HCT116 (cell line): ENCODE measurements around the gene FHIT.

Experiments
- CBX3 ChIP-seq: IDR thresholded peaks from 2 replicates; pipeline ENCODE4 v1.6.1; 2012; ENCODE audit warnings: low read depth
- CEBPB ChIP-seq: IDR thresholded peaks from 2 replicates; pipeline ENCODE4 v1.6.1; 2012; ENCODE audit warnings: low read depth
- EGR1 ChIP-seq: IDR thresholded peaks from 2 replicates; pipeline ENCODE4 v1.6.1; 2012; ENCODE audit warnings: low read depth
- EZH2phosphoT487 ChIP-seq: fragments of 200-600 bp; IDR thresholded peaks from 2 replicates; pipeline ENCODE4 v1.6.1; 2018; ENCODE audit warnings: antibody characterized with exemption, borderline replicate concordance
- FOSL1 ChIP-seq: IDR thresholded peaks from 2 replicates; pipeline ENCODE4 v1.6.1; 2012; ENCODE audit warnings: low read depth
- POLR2A ChIP-seq: IDR thresholded peaks from 2 replicates; pipeline ENCODE4 v1.7.0; 2011; ENCODE audit warnings: borderline replicate concordance; ENCODE audit not compliant: insufficient read depth, insufficient read length; ENCODE audit errors: extremely low read depth
- POLR2AphosphoS5 ChIP-seq: IDR thresholded peaks from 2 replicates; pipeline ENCODE4 v1.6.1; 2011; ENCODE audit warnings: mild to moderate bottlenecking, low read depth, low read length, moderate library complexity
- RAD21 ChIP-seq: IDR thresholded peaks from 2 replicates; pipeline ENCODE4 v1.6.1; 2012; ENCODE audit warnings: low read depth, mild to moderate bottlenecking
- SIN3A ChIP-seq: IDR thresholded peaks from 2 replicates; pipeline ENCODE4 v1.6.1; 2012; ENCODE audit warnings: low read depth
- SP1 ChIP-seq: IDR thresholded peaks from 2 replicates; pipeline ENCODE4 v1.6.1; 2012; ENCODE audit warnings: low read depth
- ZNF274 ChIP-seq: fragments of 200-500 bp; sonication (Bioruptor generic); IDR thresholded peaks from 2 replicates; pipeline ENCODE4 v1.6.1; 2014; ENCODE audit warnings: mild to moderate bottlenecking, low read depth, low read length, inconsistent platforms
- TF ChIP-seq, protein P1 (sequence below), 3 experiments: fragments of 200-600 bp in 1 of 3; sonication (generic) in 1 of 3; IDR thresholded peaks in 2 of 3; conservative IDR thresholded peaks in 1 of 3; 2 replicates each; pipeline ENCODE4 v1.5.1; 2012 to 2017; ENCODE audit warnings: low read depth in 2 of 3, low read length in 2 of 3, antibody characterized with exemption in 1 of 3, borderline replicate concordance in 1 of 3, control low read depth in 1 of 3, mild to moderate bottlenecking in 1 of 3, mixed read lengths in 1 of 3, mixed run types in 1 of 3, moderate library complexity in 1 of 3; ENCODE audit not compliant: insufficient read depth in 1 of 3
- TF ChIP-seq, protein P2 (sequence below): IDR thresholded peaks from 2 replicates; pipeline ENCODE4 v1.6.1; 2012; ENCODE audit warnings: low read depth

DNA sequence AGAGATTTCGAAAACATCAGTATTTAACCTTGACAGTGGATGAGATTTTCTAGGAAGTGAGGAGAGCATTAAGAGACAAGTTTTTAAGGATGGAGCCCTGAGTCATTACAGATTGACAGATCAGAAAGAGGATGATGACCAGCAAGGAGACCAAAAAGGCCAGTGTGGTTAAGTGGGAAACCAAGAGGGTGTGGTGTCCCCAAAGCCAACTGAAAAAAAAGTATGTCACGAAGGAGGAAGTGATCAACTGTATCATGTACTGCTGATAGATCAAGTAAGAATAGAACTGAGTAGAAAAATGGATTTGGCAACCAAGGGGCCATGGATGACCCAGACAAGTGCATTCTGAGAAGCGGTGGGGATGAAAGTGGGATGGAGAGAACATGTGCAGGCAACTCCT is 491.8 kb downstream of the FHIT start:
- TF ChIP-seq, protein P1, sequence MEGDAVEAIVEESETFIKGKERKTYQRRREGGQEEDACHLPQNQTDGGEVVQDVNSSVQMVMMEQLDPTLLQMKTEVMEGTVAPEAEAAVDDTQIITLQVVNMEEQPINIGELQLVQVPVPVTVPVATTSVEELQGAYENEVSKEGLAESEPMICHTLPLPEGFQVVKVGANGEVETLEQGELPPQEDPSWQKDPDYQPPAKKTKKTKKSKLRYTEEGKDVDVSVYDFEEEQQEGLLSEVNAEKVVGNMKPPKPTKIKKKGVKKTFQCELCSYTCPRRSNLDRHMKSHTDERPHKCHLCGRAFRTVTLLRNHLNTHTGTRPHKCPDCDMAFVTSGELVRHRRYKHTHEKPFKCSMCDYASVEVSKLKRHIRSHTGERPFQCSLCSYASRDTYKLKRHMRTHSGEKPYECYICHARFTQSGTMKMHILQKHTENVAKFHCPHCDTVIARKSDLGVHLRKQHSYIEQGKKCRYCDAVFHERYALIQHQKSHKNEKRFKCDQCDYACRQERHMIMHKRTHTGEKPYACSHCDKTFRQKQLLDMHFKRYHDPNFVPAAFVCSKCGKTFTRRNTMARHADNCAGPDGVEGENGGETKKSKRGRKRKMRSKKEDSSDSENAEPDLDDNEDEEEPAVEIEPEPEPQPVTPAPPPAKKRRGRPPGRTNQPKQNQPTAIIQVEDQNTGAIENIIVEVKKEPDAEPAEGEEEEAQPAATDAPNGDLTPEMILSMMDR (IDR thresholded peaks at IDR 0.05 in 2 of 3, conservative IDR thresholded peaks at IDR 0.05 in 1 of 3; ENCODE audit: borderline replicate concordance in 1 of 3, insufficient read depth in 1 of 3, low read depth in 2 of 3, low read length in 2 of 3), result no peak
- TF ChIP-seq EGR1 (no peak), SIN3A (no peak), SP1 (no peak), POLR2AphosphoS5 (no peak), CEBPB (no peak), ZNF274 (no peak), RAD21 (no peak), EZH2phosphoT487 (no peak), POLR2A (no peak), FOSL1 (no peak), CBX3 (no peak)
- TF ChIP-seq, protein P2, sequence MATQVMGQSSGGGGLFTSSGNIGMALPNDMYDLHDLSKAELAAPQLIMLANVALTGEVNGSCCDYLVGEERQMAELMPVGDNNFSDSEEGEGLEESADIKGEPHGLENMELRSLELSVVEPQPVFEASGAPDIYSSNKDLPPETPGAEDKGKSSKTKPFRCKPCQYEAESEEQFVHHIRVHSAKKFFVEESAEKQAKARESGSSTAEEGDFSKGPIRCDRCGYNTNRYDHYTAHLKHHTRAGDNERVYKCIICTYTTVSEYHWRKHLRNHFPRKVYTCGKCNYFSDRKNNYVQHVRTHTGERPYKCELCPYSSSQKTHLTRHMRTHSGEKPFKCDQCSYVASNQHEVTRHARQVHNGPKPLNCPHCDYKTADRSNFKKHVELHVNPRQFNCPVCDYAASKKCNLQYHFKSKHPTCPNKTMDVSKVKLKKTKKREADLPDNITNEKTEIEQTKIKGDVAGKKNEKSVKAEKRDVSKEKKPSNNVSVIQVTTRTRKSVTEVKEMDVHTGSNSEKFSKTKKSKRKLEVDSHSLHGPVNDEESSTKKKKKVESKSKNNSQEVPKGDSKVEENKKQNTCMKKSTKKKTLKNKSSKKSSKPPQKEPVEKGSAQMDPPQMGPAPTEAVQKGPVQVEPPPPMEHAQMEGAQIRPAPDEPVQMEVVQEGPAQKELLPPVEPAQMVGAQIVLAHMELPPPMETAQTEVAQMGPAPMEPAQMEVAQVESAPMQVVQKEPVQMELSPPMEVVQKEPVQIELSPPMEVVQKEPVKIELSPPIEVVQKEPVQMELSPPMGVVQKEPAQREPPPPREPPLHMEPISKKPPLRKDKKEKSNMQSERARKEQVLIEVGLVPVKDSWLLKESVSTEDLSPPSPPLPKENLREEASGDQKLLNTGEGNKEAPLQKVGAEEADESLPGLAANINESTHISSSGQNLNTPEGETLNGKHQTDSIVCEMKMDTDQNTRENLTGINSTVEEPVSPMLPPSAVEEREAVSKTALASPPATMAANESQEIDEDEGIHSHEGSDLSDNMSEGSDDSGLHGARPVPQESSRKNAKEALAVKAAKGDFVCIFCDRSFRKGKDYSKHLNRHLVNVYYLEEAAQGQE, result no peak
